Measurements from ENCODE around the gene RGL3. TPM values are rescaled to one million over a fixed set of nuclear protein-coding genes. Genes with fewer than 3 reads are reported as not detected.

The RGL3 gene
- total RNA-seq, 1 donor from 2014 or later: 0.49 TPM

- Mint-ChIP-seq H3K4me1 (peaks cover 29% of the 10 kb centered on the region), H3K9me3 (no peaks in the 10 kb centered on the region), H3K4me3 (peak overlapping the region; percentile 16), H3K27me3 (ENCODE audit: insufficient read depth, low read depth) (peaks cover 21% of the 10 kb centered on the region), H3K27ac (no peak overlapping the region), H3K36me3 (peaks cover 3% of the 10 kb centered on the region)
- Histone ChIP-seq H3K4me2 (no peak overlapping the region), H3F3A (ENCODE audit: low read depth) (peaks cover 52% of the 10 kb centered on the region), H3K4me1 (peaks cover 6% of the 10 kb centered on the region), H3K27me3 (peaks cover 18% of the 10 kb centered on the region), H3K4me3 (no peak overlapping the region), H3K36me3 (no peaks in the 10 kb centered on the region), H3K9ac (no peak overlapping the region), H3K27ac (no peak overlapping the region), H2AFZ (replicated peaks) (no peak overlapping the region), H3K79me2 (ENCODE audit: low read depth) (no peaks in the 10 kb centered on the region), H4K20me1 (ENCODE audit: low read depth) (peaks cover 20% of the 10 kb centered on the region), H3K9me3 (ENCODE audit: low read depth) (no peaks in the 10 kb centered on the region)
- DNase-seq (ENCODE audit: low spot score): peak; percentile 88
- TF ChIP-seq EZH2 (IDR thresholded peaks at IDR 0.05) (no peak), CTCF (IDR thresholded peaks at IDR 0.05) (peak; percentile 69)
Measured at GRCh38 chr19:11378319-11379189, 40.6 kb downstream of the RGL3 start.

- peaks cover 49% of the 10 kb centered on the region for H3F3A ChIP-seq (ENCODE audit: low read depth)
- H3K27me3 Mint-ChIP-seq (ENCODE audit: insufficient read depth, low read depth): peaks cover 20% of the 10 kb centered on the region
- H3K79me2 ChIP-seq (ENCODE audit: low read depth): no peaks in the 10 kb centered on the region
- no peaks in the 10 kb centered on the region for H3K9me3 ChIP-seq (ENCODE audit: low read depth)
- H3K4me1 Mint-ChIP-seq: peaks cover 34% of the 10 kb centered on the region
- DNase-seq (ENCODE audit: low spot score): no peak
- H3K9me3 Mint-ChIP-seq: no peaks in the 10 kb centered on the region
- H3K4me2 ChIP-seq: no peak overlapping the region
- H3K9ac ChIP-seq: no peak overlapping the region
- TF ChIP-seq EZH2 (IDR thresholded peaks at IDR 0.05) (no peak), EZH2phosphoT487 (IDR thresholded peaks at IDR 0.05) (no peak), CTCF (IDR thresholded peaks at IDR 0.05) (no peak)
- peaks cover 6% of the 10 kb centered on the region for H3K4me1 ChIP-seq
- H3K36me3 ChIP-seq: no peaks in the 10 kb centered on the region
- no peak overlapping the region for H3K4me3 ChIP-seq
- H2AFZ ChIP-seq (replicated peaks): no peak overlapping the region
- H3K27me3 ChIP-seq: peaks cover 10% of the 10 kb centered on the region
- no peak overlapping the region for H3K27ac Mint-ChIP-seq
- peaks cover 20% of the 10 kb centered on the region for H4K20me1 ChIP-seq (ENCODE audit: low read depth)
- H3K36me3 Mint-ChIP-seq: peaks cover 3% of the 10 kb centered on the region
- no peak overlapping the region for H3K27ac ChIP-seq
- H3K4me3 Mint-ChIP-seq: no peak overlapping the region
Measured at GRCh38 chr19:11377756-11378155, 41.4 kb downstream of the RGL3 start.

GRCh38 chr19:11377237-11377636, 41.9 kb downstream of the RGL3 start:
- Mint-ChIP-seq H3K27me3 (ENCODE audit: insufficient read depth, low read depth) (peaks cover 15% of the 10 kb centered on the region), H3K9me3 (no peaks in the 10 kb centered on the region), H3K27ac (no peak overlapping the region), H3K4me3 (peak overlapping the region; percentile 37), H3K4me1 (peaks cover 32% of the 10 kb centered on the region), H3K36me3 (peaks cover 3% of the 10 kb centered on the region)
- H3K4me3 ChIP-seq: no peak overlapping the region
- H3K9me3 ChIP-seq (ENCODE audit: low read depth): no peaks in the 10 kb centered on the region
- H3K36me3 ChIP-seq: no peaks in the 10 kb centered on the region
- H3K9ac ChIP-seq: no peak overlapping the region
- DNase-seq (ENCODE audit: low spot score): no peak
- H3F3A ChIP-seq (ENCODE audit: low read depth): peaks cover 44% of the 10 kb centered on the region
- TF ChIP-seq EZH2 (IDR thresholded peaks at IDR 0.05) (no peak), CTCF (IDR thresholded peaks at IDR 0.05) (no peak), EZH2phosphoT487 (IDR thresholded peaks at IDR 0.05) (no peak)
- H3K4me2 ChIP-seq: no peak overlapping the region
- peaks cover 6% of the 10 kb centered on the region for H3K4me1 ChIP-seq
- H3K27ac ChIP-seq: no peak overlapping the region
- no peak overlapping the region for H2AFZ ChIP-seq (replicated peaks)
- H4K20me1 ChIP-seq (ENCODE audit: low read depth): peaks cover 17% of the 10 kb centered on the region
- no peaks in the 10 kb centered on the region for H3K79me2 ChIP-seq (ENCODE audit: low read depth)
- peaks cover 5% of the 10 kb centered on the region for H3K27me3 ChIP-seq
